ENCODE data around the gene TAF4B. TPM values are rescaled to one million over a fixed set of nuclear protein-coding genes. Genes with fewer than 3 reads are reported as not detected.

Gene TAF4B
- total and polyA plus RNA-seq, 9 of the 15 experiments (the other 6 are each of a cell fraction or from before 2014, with no cell fraction given), result 4.5 to 25.3 (median 20.5) TPM

GRCh38 chr18:26181343-26181826 lies 44.9 kb upstream of the TAF4B start:
- DNase-seq (ENCODE audit: extremely low read depth in 1 of 4, low spot score in 3 of 4) (no peak), FAIRE-seq (no peak), ATAC-seq (no peak)
- no peak overlapping the region for H3K4me2 ChIP-seq (ENCODE audit: insufficient read depth, low read length)
- H3K4me1 ChIP-seq (replicated peaks in 1 of 2; ENCODE audit: control insufficient read depth in 2 of 2, insufficient read depth in 2 of 2, low read length in 2 of 2), result no peaks in the 10 kb centered on the region
- H4K20me1 ChIP-seq (replicated peaks; ENCODE audit: control insufficient read depth, insufficient read depth, low read length), result no peaks in the 10 kb centered on the region
- no TSS peak for BruUV-seq (replicated peaks)
- no peaks in the 10 kb centered on the region for H3K9me3 ChIP-seq (replicated peaks; ENCODE audit: control insufficient read depth, insufficient read depth, low read depth, low read length)
- no peak overlapping the region for H2AFZ ChIP-seq (ENCODE audit: low read depth, low read length)
- peaks cover 3 to 6% of the 10 kb centered on the region in 2 experiments; a peak in 3 of 5 replicates for H3K27me3 ChIP-seq (ENCODE audit: control insufficient read depth in 2 of 2, insufficient read depth in 2 of 2, low read length in 2 of 2)
- no peaks in the 10 kb centered on the region for H3K36me3 ChIP-seq (ENCODE audit: control insufficient read depth, insufficient read depth, low read length)
- no peaks in the 10 kb centered on the region for H3K9me1 ChIP-seq (ENCODE audit: control insufficient read depth, insufficient read depth, low read length)
- POLR2A ChIA-PET, result no interaction called here
- in situ Hi-C loops (cut with MboI) (no loop called here), intact Hi-C loops (cut with micrococcal nuclease) (no loop called here)
- H3K9ac ChIP-seq (ENCODE audit: insufficient read depth in 1 of 2, low read depth in 2 of 2, low read length in 2 of 2), result no peak overlapping the region
- no peak overlapping the region for H3K4me3 ChIP-seq
- CTCF ChIA-PET (ENCODE audit: low intra/inter-chr PET ratio), result no interaction called here
- 4% methylated on average over 7 of the region's 7 CpGs for WGBS (ENCODE audit: insufficient coverage, low coverage, missing lambda C conversion rate)
- H3K27ac ChIP-seq (ENCODE audit: extremely low read depth, low read depth, low read length), result no peak overlapping the region
- H3K79me2 ChIP-seq (ENCODE audit: control insufficient read depth, insufficient read depth, low read length), result no peaks in the 10 kb centered on the region
- TF ChIP-seq NR1H2 (CRISPR knock-in tag; IDR thresholded peaks at IDR 0.05) (no peak), PHB2 (IDR thresholded peaks at IDR 0.05; ENCODE audit: low read depth) (no peak), ZNF134 (CRISPR knock-in tag; conservative IDR thresholded peaks at IDR 0.05) (no peak), ZHX1 (conservative IDR thresholded peaks at IDR 0.05; ENCODE audit: low read length) (no peak), ARID4B (CRISPR knock-in tag; IDR thresholded peaks at IDR 0.05) (no peak), BHLHE40 (IDR thresholded peaks at IDR 0.05; ENCODE audit: low read length) (no peak), CLOCK (CRISPR knock-in tag; IDR thresholded peaks at IDR 0.05; ENCODE audit: borderline replicate concordance) (no peak), ZBTB49 (CRISPR knock-in tag; IDR thresholded peaks at IDR 0.05; ENCODE audit: borderline replicate concordance) (no peak), CCAR2 (IDR thresholded peaks at IDR 0.05; ENCODE audit: low read depth, low read length) (no peak), FOSL1 (tag; conservative IDR thresholded peaks at IDR 0.05) (no peak)
